WTC11 (cell line): ENCODE results near the gene ERC1. TPM values are rescaled to one million over a fixed set of nuclear protein-coding genes. Genes with fewer than 3 reads are reported as not detected.

Source experiments
- ATAC-seq: fragments of 200-7000 bp; cut with Tn5 transposase; 2 replicates; pipeline ENCODE4 v1.10.0; 2021; ENCODE audit warnings: mild to moderate bottlenecking, moderate library complexity
- CTCF ChIA-PET: fragments of 300-600 bp; sonication (Branson Sonifier 250); formaldehyde crosslinking; loops from one replicate; lab custom pipeline; 2021; ENCODE audit warnings: antibody characterized with exemption; lab: Charles Lee
- POLR2A ChIA-PET: fragments of 350-600 bp; sonication (Branson Sonifier 250); formaldehyde crosslinking; loops from one replicate; lab custom pipeline; 2021; ENCODE audit warnings: antibody characterized with exemption; lab: Charles Lee
- DNase-seq: peaks from one replicate; pipeline ENCODE4 v3.0.0; 2021; ENCODE audit warnings: low spot score
- H3K27ac Mint-ChIP-seq: 2 replicates; pipeline ENCODE4 v1.8.0; 2021; ENCODE audit warnings: mixed read lengths
- H3K27me3 Mint-ChIP-seq: 2 replicates; pipeline ENCODE4 v1.8.0; 2021; ENCODE audit warnings: low read depth, mild to moderate bottlenecking, moderate library complexity, mixed read lengths
- H3K36me3 Mint-ChIP-seq: 2 replicates; pipeline ENCODE4 v1.8.0; 2021; ENCODE audit warnings: mixed read lengths
- H3K4me1 Mint-ChIP-seq: 2 replicates; pipeline ENCODE4 v1.8.0; 2022; ENCODE audit warnings: mixed read lengths
- H3K4me3 Mint-ChIP-seq: 2 replicates; pipeline ENCODE4 v1.8.0; 2021; ENCODE audit warnings: mild to moderate bottlenecking, moderate library complexity, mixed read lengths
- H3K9me3 Mint-ChIP-seq: 2 replicates; pipeline ENCODE4 v1.8.0; 2021; ENCODE audit warnings: mixed read lengths
- CREM ChIP-seq: sonication (generic); formaldehyde crosslinking; IDR thresholded peaks from 2 replicates; pipeline ENCODE4 v1.8.1; 2022; ENCODE audit warnings: mild to moderate bottlenecking, missing genetic modification reagents, moderate library complexity
- ELF4 ChIP-seq: sonication (generic); formaldehyde crosslinking; IDR thresholded peaks from 2 replicates; pipeline ENCODE4 v1.8.1; 2022; ENCODE audit warnings: low read depth, mild to moderate bottlenecking, moderate library complexity, missing genetic modification reagents
- ESRRA ChIP-seq: sonication (generic); formaldehyde crosslinking; IDR thresholded peaks from 2 replicates; pipeline ENCODE4 v1.8.1; 2022; ENCODE audit warnings: mild to moderate bottlenecking, missing genetic modification reagents, borderline replicate concordance
- ETV6 ChIP-seq: sonication (generic); formaldehyde crosslinking; IDR thresholded peaks from 2 replicates; pipeline ENCODE4 v1.8.1; 2022; ENCODE audit warnings: mild to moderate bottlenecking, missing genetic modification reagents
- FOXK1 ChIP-seq: sonication (generic); formaldehyde crosslinking; IDR thresholded peaks from 2 replicates; pipeline ENCODE4 v1.8.0; 2022; ENCODE audit warnings: mild to moderate bottlenecking, moderate library complexity, missing genetic modification reagents
- GRHL2 ChIP-seq: fragments of 250-450 bp; sonication (Bioruptor Pico); IDR thresholded peaks from 2 replicates; pipeline ENCODE4 v1.8.0; 2022; ENCODE audit warnings: mild to moderate bottlenecking, moderate library complexity; ENCODE audit not compliant: insufficient replicate concordance, severe bottlenecking
- IRF2 ChIP-seq: sonication (generic); formaldehyde crosslinking; IDR thresholded peaks from 2 replicates; pipeline ENCODE4 v1.8.0; 2022; ENCODE audit warnings: low read depth, missing genetic modification reagents, borderline replicate concordance
- MYBL2 ChIP-seq: sonication (generic); formaldehyde crosslinking; IDR thresholded peaks from 2 replicates; pipeline ENCODE4 v1.8.1; 2023; ENCODE audit warnings: mild to moderate bottlenecking, moderate library complexity, missing genetic modification reagents
- NR1H2 ChIP-seq: sonication (generic); formaldehyde crosslinking; IDR thresholded peaks from 2 replicates; pipeline ENCODE4 v1.9.0; 2021; ENCODE audit warnings: mild to moderate bottlenecking, moderate library complexity, missing genetic modification reagents
- OVOL2 ChIP-seq: fragments of 250-450 bp; sonication (Bioruptor Pico); IDR thresholded peaks from 2 replicates; pipeline ENCODE4 v1.9.0; 2021; ENCODE audit warnings: mild to moderate bottlenecking, borderline replicate concordance
- RELA ChIP-seq: sonication (generic); formaldehyde crosslinking; IDR thresholded peaks from 2 replicates; pipeline ENCODE4 v1.8.1; 2022; ENCODE audit warnings: missing genetic modification reagents, mild to moderate bottlenecking, borderline replicate concordance
- SMAD4 ChIP-seq: sonication (generic); formaldehyde crosslinking; IDR thresholded peaks from 2 replicates; pipeline ENCODE4 v1.8.0; 2022; ENCODE audit warnings: mild to moderate bottlenecking, missing genetic modification reagents
- TEAD1 ChIP-seq: sonication (generic); formaldehyde crosslinking; IDR thresholded peaks from 2 replicates; pipeline ENCODE4 v1.8.0; 2022; ENCODE audit warnings: mild to moderate bottlenecking, missing genetic modification reagents
- ZBTB21 ChIP-seq: sonication (generic); formaldehyde crosslinking; IDR thresholded peaks from 2 replicates; pipeline ENCODE4 v1.8.1; 2023; ENCODE audit warnings: mild to moderate bottlenecking, missing genetic modification reagents, borderline replicate concordance
- ZNF121 ChIP-seq: sonication (generic); formaldehyde crosslinking; IDR thresholded peaks from 2 replicates; pipeline ENCODE4 v1.8.0; 2023; ENCODE audit warnings: missing genetic modification reagents
- ZNF317 ChIP-seq: sonication (generic); formaldehyde crosslinking; IDR thresholded peaks from 2 replicates; pipeline ENCODE4 v1.8.1; 2023; ENCODE audit warnings: low read depth, mild to moderate bottlenecking, moderate library complexity, missing genetic modification reagents, borderline replicate concordance
- total RNA-seq: library from RNA; stranded (reverse); gene quantifications from 3 replicates; pipeline ENCODE4 v1.2.3, GENCODE V29; 2021
- TF ChIP-seq, protein P1 (sequence below): sonication (generic); formaldehyde crosslinking; IDR thresholded peaks from 2 replicates; pipeline ENCODE4 v1.8.1; 2022; ENCODE audit warnings: missing genetic modification reagents, borderline replicate concordance
- TF ChIP-seq, protein P2 (sequence below): sonication (generic); formaldehyde crosslinking; IDR thresholded peaks from 2 replicates; pipeline ENCODE4 v1.8.1; 2023; ENCODE audit warnings: mild to moderate bottlenecking, missing genetic modification reagents, moderate library complexity
- TF ChIP-seq, protein P3 (sequence below): sonication (generic); formaldehyde crosslinking; IDR thresholded peaks from 2 replicates; pipeline ENCODE4 v1.8.1; 2023; ENCODE audit warnings: mild to moderate bottlenecking, missing genetic modification reagents, moderate library complexity
- TF ChIP-seq, protein P4 (sequence below): sonication (generic); formaldehyde crosslinking; IDR thresholded peaks from 2 replicates; pipeline ENCODE4 v1.8.0; 2022; ENCODE audit warnings: mild to moderate bottlenecking, missing genetic modification reagents
- TF ChIP-seq, protein P5 (sequence below): sonication (generic); formaldehyde crosslinking; IDR thresholded peaks from 2 replicates; pipeline ENCODE4 v1.8.0; 2022; ENCODE audit warnings: mild to moderate bottlenecking, missing genetic modification reagents
- TF ChIP-seq, protein P6 (sequence below): sonication (generic); formaldehyde crosslinking; IDR thresholded peaks from 2 replicates; pipeline ENCODE4 v1.8.0; 2023; ENCODE audit warnings: missing genetic modification reagents, mild to moderate bottlenecking, borderline replicate concordance
- TF ChIP-seq, protein P7 (sequence below): fragments of 250-450 bp; sonication (Bioruptor Pico); IDR thresholded peaks from 2 replicates; pipeline ENCODE4 v1.9.0; 2021; ENCODE audit warnings: mild to moderate bottlenecking
- TF ChIP-seq, protein P8 (sequence below): sonication (generic); formaldehyde crosslinking; IDR thresholded peaks from 2 replicates; pipeline ENCODE4 v1.8.1; 2023; ENCODE audit warnings: mild to moderate bottlenecking, missing genetic modification reagents

ERC1 gene
- total RNA-seq, 1 experiment from 2014 or later: 47.5 TPM

DNA sequence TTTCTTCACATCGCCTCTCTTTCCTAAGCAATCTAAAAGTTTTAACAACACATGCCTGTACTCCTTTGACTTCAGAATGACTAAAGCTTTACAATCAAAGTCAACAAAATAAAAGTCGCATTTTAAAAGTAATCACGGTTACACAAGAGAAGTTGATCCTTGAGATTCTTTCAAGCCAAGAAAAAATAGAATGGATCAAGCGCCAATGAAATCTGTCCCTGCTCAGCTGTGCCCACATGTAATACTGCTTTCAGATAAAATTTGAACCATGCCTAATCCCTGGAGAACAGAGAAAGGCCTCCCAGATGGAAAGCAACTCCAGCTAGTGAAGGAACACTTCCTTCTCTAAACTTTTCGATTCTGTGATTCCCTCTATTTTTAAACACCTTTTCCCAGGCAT lies 490.3 kb downstream of the ERC1 start:
- ChIA-PET CTCF (no interaction called here), POLR2A (interaction anchor here (0.6 kb wide), 1 partner anchor 786 kb away, joined by 3 read pairs; no protein-coding TSS in a partner anchor)
- no peaks in the 10 kb centered on the region for H3K36me3 Mint-ChIP-seq
- no peak overlapping the region for H3K27ac Mint-ChIP-seq
- no peaks in the 10 kb centered on the region for H3K9me3 Mint-ChIP-seq
- TF ChIP-seq FOXK1: no peak
- TF ChIP-seq, protein P1, sequence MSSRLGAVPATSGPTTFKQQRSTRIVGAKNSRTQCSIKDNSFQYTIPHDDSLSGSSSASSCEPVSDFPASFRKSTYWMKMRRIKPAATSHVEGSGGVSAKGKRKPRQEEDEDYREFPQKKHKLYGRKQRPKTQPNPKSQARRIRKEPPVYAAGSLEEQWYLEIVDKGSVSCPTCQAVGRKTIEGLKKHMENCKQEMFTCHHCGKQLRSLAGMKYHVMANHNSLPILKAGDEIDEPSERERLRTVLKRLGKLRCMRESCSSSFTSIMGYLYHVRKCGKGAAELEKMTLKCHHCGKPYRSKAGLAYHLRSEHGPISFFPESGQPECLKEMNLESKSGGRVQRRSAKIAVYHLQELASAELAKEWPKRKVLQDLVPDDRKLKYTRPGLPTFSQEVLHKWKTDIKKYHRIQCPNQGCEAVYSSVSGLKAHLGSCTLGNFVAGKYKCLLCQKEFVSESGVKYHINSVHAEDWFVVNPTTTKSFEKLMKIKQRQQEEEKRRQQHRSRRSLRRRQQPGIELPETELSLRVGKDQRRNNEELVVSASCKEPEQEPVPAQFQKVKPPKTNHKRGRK (CRISPR knock-in tag): no peak
- TF ChIP-seq MYBL2 (CRISPR knock-in tag): no peak
- TF ChIP-seq OVOL2 (CRISPR knock-in tag): no peak
- TF ChIP-seq, protein P2, sequence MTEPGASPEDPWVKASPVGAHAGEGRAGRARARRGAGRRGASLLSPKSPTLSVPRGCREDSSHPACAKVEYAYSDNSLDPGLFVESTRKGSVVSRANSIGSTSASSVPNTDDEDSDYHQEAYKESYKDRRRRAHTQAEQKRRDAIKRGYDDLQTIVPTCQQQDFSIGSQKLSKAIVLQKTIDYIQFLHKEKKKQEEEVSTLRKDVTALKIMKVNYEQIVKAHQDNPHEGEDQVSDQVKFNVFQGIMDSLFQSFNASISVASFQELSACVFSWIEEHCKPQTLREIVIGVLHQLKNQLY (CRISPR knock-in tag): no peak
- no peak for TF ChIP-seq GRHL2 (CRISPR knock-in tag)
- TF ChIP-seq NR1H2: no peak
- TF ChIP-seq CREM (CRISPR knock-in tag): no peak
- TF ChIP-seq, protein P3, sequence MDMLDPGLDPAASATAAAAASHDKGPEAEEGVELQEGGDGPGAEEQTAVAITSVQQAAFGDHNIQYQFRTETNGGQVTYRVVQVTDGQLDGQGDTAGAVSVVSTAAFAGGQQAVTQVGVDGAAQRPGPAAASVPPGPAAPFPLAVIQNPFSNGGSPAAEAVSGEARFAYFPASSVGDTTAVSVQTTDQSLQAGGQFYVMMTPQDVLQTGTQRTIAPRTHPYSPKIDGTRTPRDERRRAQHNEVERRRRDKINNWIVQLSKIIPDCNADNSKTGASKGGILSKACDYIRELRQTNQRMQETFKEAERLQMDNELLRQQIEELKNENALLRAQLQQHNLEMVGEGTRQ: no peak
- no peak for TF ChIP-seq IRF2
- TF ChIP-seq ELF4 (CRISPR knock-in tag): no peak
- no peak for TF ChIP-seq RELA (CRISPR knock-in tag)
- no peaks in the 10 kb centered on the region for H3K4me1 Mint-ChIP-seq
- DNase-seq (no peak), ATAC-seq (no peak)
- H3K4me3 Mint-ChIP-seq: no peak overlapping the region
- no peaks in the 10 kb centered on the region for H3K27me3 Mint-ChIP-seq

DNA sequence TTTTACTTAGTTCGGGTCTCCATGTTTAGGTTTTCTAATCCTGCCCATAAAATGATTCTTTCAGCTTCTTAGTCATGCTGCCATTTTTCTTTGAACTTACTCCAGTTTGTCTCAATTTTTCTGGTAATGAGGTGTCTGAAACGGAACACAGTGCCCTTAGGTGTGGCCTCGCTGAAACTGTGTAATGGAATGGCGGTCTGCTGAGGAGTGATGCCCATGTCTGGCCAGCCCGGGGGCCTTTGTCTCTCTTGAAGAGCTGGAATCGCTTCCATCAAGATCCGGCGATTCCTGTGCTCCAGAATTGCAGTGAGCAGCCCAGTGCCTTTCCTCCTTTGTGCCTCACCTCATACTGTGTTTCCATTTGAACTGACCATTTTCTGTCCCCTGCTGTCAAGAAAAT lies 490.9 kb downstream of the ERC1 start:
- Mint-ChIP-seq H3K36me3 (no peaks in the 10 kb centered on the region), H3K27ac (peak overlapping the region; percentile 14; the same call in 1 of the 2 replicates), H3K27me3 (no peaks in the 10 kb centered on the region), H3K4me3 (no peak overlapping the region), H3K9me3 (no peaks in the 10 kb centered on the region), H3K4me1 (no peaks in the 10 kb centered on the region)
- ATAC-seq (no peak), DNase-seq (no peak)
- ChIA-PET CTCF (no interaction called here), POLR2A (interaction anchor here (0.6 kb wide), 1 partner anchor 786 kb away, joined by 3 read pairs; no protein-coding TSS in a partner anchor)
- TF ChIP-seq ZBTB21 (CRISPR knock-in tag) (no peak), MYBL2 (CRISPR knock-in tag) (no peak), TEAD1 (CRISPR knock-in tag) (no peak), ETV6 (CRISPR knock-in tag) (no peak), ZNF317 (CRISPR knock-in tag) (no peak), ZNF121 (CRISPR knock-in tag) (no peak), ESRRA (CRISPR knock-in tag) (no peak), SMAD4 (no peak)
- TF ChIP-seq, protein P4, sequence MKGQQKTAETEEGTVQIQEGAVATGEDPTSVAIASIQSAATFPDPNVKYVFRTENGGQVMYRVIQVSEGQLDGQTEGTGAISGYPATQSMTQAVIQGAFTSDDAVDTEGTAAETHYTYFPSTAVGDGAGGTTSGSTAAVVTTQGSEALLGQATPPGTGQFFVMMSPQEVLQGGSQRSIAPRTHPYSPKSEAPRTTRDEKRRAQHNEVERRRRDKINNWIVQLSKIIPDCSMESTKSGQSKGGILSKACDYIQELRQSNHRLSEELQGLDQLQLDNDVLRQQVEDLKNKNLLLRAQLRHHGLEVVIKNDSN: no peak
- TF ChIP-seq, protein P5, sequence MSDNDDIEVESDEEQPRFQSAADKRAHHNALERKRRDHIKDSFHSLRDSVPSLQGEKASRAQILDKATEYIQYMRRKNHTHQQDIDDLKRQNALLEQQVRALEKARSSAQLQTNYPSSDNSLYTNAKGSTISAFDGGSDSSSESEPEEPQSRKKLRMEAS (CRISPR knock-in tag): no peak
- TF ChIP-seq, protein P6, sequence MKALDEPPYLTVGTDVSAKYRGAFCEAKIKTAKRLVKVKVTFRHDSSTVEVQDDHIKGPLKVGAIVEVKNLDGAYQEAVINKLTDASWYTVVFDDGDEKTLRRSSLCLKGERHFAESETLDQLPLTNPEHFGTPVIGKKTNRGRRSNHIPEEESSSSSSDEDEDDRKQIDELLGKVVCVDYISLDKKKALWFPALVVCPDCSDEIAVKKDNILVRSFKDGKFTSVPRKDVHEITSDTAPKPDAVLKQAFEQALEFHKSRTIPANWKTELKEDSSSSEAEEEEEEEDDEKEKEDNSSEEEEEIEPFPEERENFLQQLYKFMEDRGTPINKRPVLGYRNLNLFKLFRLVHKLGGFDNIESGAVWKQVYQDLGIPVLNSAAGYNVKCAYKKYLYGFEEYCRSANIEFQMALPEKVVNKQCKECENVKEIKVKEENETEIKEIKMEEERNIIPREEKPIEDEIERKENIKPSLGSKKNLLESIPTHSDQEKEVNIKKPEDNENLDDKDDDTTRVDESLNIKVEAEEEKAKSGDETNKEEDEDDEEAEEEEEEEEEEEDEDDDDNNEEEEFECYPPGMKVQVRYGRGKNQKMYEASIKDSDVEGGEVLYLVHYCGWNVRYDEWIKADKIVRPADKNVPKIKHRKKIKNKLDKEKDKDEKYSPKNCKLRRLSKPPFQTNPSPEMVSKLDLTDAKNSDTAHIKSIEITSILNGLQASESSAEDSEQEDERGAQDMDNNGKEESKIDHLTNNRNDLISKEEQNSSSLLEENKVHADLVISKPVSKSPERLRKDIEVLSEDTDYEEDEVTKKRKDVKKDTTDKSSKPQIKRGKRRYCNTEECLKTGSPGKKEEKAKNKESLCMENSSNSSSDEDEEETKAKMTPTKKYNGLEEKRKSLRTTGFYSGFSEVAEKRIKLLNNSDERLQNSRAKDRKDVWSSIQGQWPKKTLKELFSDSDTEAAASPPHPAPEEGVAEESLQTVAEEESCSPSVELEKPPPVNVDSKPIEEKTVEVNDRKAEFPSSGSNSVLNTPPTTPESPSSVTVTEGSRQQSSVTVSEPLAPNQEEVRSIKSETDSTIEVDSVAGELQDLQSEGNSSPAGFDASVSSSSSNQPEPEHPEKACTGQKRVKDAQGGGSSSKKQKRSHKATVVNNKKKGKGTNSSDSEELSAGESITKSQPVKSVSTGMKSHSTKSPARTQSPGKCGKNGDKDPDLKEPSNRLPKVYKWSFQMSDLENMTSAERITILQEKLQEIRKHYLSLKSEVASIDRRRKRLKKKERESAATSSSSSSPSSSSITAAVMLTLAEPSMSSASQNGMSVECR (CRISPR knock-in tag): no peak
- TF ChIP-seq, protein P7, sequence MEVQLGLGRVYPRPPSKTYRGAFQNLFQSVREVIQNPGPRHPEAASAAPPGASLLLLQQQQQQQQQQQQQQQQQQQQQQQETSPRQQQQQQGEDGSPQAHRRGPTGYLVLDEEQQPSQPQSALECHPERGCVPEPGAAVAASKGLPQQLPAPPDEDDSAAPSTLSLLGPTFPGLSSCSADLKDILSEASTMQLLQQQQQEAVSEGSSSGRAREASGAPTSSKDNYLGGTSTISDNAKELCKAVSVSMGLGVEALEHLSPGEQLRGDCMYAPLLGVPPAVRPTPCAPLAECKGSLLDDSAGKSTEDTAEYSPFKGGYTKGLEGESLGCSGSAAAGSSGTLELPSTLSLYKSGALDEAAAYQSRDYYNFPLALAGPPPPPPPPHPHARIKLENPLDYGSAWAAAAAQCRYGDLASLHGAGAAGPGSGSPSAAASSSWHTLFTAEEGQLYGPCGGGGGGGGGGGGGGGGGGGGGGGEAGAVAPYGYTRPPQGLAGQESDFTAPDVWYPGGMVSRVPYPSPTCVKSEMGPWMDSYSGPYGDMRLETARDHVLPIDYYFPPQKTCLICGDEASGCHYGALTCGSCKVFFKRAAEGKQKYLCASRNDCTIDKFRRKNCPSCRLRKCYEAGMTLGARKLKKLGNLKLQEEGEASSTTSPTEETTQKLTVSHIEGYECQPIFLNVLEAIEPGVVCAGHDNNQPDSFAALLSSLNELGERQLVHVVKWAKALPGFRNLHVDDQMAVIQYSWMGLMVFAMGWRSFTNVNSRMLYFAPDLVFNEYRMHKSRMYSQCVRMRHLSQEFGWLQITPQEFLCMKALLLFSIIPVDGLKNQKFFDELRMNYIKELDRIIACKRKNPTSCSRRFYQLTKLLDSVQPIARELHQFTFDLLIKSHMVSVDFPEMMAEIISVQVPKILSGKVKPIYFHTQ (CRISPR knock-in tag): no peak
- TF ChIP-seq, protein P8, sequence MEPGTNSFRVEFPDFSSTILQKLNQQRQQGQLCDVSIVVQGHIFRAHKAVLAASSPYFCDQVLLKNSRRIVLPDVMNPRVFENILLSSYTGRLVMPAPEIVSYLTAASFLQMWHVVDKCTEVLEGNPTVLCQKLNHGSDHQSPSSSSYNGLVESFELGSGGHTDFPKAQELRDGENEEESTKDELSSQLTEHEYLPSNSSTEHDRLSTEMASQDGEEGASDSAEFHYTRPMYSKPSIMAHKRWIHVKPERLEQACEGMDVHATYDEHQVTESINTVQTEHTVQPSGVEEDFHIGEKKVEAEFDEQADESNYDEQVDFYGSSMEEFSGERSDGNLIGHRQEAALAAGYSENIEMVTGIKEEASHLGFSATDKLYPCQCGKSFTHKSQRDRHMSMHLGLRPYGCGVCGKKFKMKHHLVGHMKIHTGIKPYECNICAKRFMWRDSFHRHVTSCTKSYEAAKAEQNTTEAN (CRISPR knock-in tag): no peak
